ENCODE data around the gene ZFY. TPM values are rescaled to one million over a fixed set of nuclear protein-coding genes. Genes with fewer than 3 reads are reported as not detected.
"Not testable (repeated sequence)": the region's sequence is repeated elsewhere in the genome, so short reads cannot be mapped to it uniquely, and the experiment has no call there.

ZFY gene
- total RNA-seq, 4 donors from 2014 or later = 14.2 to 16.4 TPM; not detected in 2

GRCh38 chrY:3002190-3002589 is 67.0 kb downstream of the ZFY start:
- no peak for DNase-seq (ENCODE audit: low spot score in 2 of 2)
- TF ChIP-seq POLR2AphosphoS5 (IDR thresholded peaks at IDR 0.05) (no peak), POLR2A (IDR thresholded peaks at IDR 0.05) (no peak), EP300 (IDR thresholded peaks at IDR 0.05) (no peak), CTCF (IDR thresholded peaks at IDR 0.05) (no peak)
- H3K27ac ChIP-seq = peak overlapping the region; percentile 89
- no peaks in the 10 kb centered on the region for H3K36me3 ChIP-seq
- H3K27me3 ChIP-seq = no peaks in the 10 kb centered on the region
- peak overlapping the region; percentile 53 for H3K4me3 ChIP-seq
- no peaks in the 10 kb centered on the region for H3K9me3 ChIP-seq
- peaks cover 29% of the 10 kb centered on the region for H3K4me1 ChIP-seq

- WGBS = no CpG with 5 or more reads among the region's 15 CpGs
- DNase-seq (ENCODE audit: low spot score in 2 of 2) = no peak
Measured at GRCh38 chrY:3002680-3003515, 67.7 kb downstream of the ZFY start.

GRCh38 chrY:3003516-3003830 is 68.3 kb downstream of the ZFY start:
- peak overlapping the region; percentile 53 for H3K4me3 ChIP-seq
- DNase-seq (ENCODE audit: low spot score in 2 of 2) = no peak
- no peaks in the 10 kb centered on the region for H3K27me3 ChIP-seq
- H3K27ac ChIP-seq = peak overlapping the region; percentile 89
- H3K36me3 ChIP-seq = no peaks in the 10 kb centered on the region
- no peaks in the 10 kb centered on the region for H3K9me3 ChIP-seq
- no CpG with 5 or more reads among the region's 3 CpGs for WGBS
- H3K4me1 ChIP-seq = peaks cover 29% of the 10 kb centered on the region
- no peak for TF ChIP-seq POLR2A (IDR thresholded peaks at IDR 0.05)
- TF ChIP-seq EP300 (IDR thresholded peaks at IDR 0.05) = no peak
- TF ChIP-seq POLR2AphosphoS5 (IDR thresholded peaks at IDR 0.05) = no peak
- no peak for TF ChIP-seq CTCF (IDR thresholded peaks at IDR 0.05)

More at GRCh38 chrY:3002680-3003515, 67.7 kb downstream of the ZFY start:
- Histone ChIP-seq H3K4me3 (peak overlapping the region; percentile 53), H3K27ac (peak overlapping the region; percentile 89), H3K36me3 (no peaks in the 10 kb centered on the region), H3K4me1 (peaks cover 29% of the 10 kb centered on the region), H3K27me3 (no peaks in the 10 kb centered on the region), H3K9me3 (no peaks in the 10 kb centered on the region)
- no peak for TF ChIP-seq EP300 (IDR thresholded peaks at IDR 0.05)
- no peak for TF ChIP-seq POLR2AphosphoS5 (IDR thresholded peaks at IDR 0.05)
- TF ChIP-seq CTCF (IDR thresholded peaks at IDR 0.05) = no peak
- no peak for TF ChIP-seq POLR2A (IDR thresholded peaks at IDR 0.05)

GRCh38 chrY:3003846-3004245 is 68.7 kb downstream of the ZFY start:
- no peaks in the 10 kb centered on the region for H3K27me3 ChIP-seq
- peak overlapping the region; percentile 89 for H3K27ac ChIP-seq
- no peaks in the 10 kb centered on the region for H3K36me3 ChIP-seq
- DNase-seq (ENCODE audit: low spot score in 2 of 2) = no peak
- WGBS = no CpG with 5 or more reads among the region's 5 CpGs
- no peaks in the 10 kb centered on the region for H3K9me3 ChIP-seq
- TF ChIP-seq POLR2A (IDR thresholded peaks at IDR 0.05) = no peak
- no peak for TF ChIP-seq POLR2AphosphoS5 (IDR thresholded peaks at IDR 0.05)
- no peak for TF ChIP-seq CTCF (IDR thresholded peaks at IDR 0.05)
- TF ChIP-seq EP300 (IDR thresholded peaks at IDR 0.05) = no peak
- H3K4me3 ChIP-seq = peak overlapping the region; percentile 53
- H3K4me1 ChIP-seq = peaks cover 29% of the 10 kb centered on the region

- H3K9me3 ChIP-seq; DNase-seq (ENCODE audit: low spot score in 2 of 2); H3K4me3 ChIP-seq; H3K27ac ChIP-seq; H3K27me3 ChIP-seq; H3K36me3 ChIP-seq: not testable (repeated sequence)
- peaks cover 29% of the 10 kb centered on the region for H3K4me1 ChIP-seq
- WGBS = no CpG with 5 or more reads among the region's 2 CpGs
Measured at GRCh38 chrY:3006031-3006430, 70.8 kb downstream of the ZFY start.

- H3K9me3 ChIP-seq = no peaks in the 10 kb centered on the region
- no peak overlapping the region for H3K27ac ChIP-seq
- DNase-seq (ENCODE audit: low spot score in 2 of 2) = no peak
- no peak for TF ChIP-seq POLR2AphosphoS5 (IDR thresholded peaks at IDR 0.05)
- no peak for TF ChIP-seq EP300 (IDR thresholded peaks at IDR 0.05)
- no peak for TF ChIP-seq CTCF (IDR thresholded peaks at IDR 0.05)
- no peak for TF ChIP-seq POLR2A (IDR thresholded peaks at IDR 0.05)
- H3K27me3 ChIP-seq = no peaks in the 10 kb centered on the region
- no peak overlapping the region for H3K4me3 ChIP-seq
- H3K36me3 ChIP-seq = no peaks in the 10 kb centered on the region
- H3K4me1 ChIP-seq = peaks cover 18% of the 10 kb centered on the region
Measured at GRCh38 chrY:3007967-3008366, 72.8 kb downstream of the ZFY start.

Measured in suprapubic skin (tissue), 4 donors.